GM13977 (cell line): Measurements from ENCODE around the gene PRRC2C.

ENCODE experiments used
- DNase-seq: peaks from one replicate; pipeline ENCODE4 v3.0.0; 2012; ENCODE audit warnings: low spot score
- in situ Hi-C: fragments of 300-500 bp; cut with MboI; formaldehyde crosslinking; loops from one replicate; pipeline ENCODE4 v1.12.0; 2022; ENCODE audit warnings: low sequenced_read_pairs, low pct_unique_long_range_greater_than_20kb, mixed read lengths, inconsistent platforms; ENCODE audit not compliant: unreplicated experiment
- TF ChIP-seq, protein P1 (sequence below): IDR thresholded peaks from 2 replicates; pipeline ENCODE4 v1.5.1; 2012; ENCODE audit warnings: mild to moderate bottlenecking, control low read depth; ENCODE audit not compliant: insufficient read depth; ENCODE audit errors: extremely low read depth, missing control alignments

Gene PRRC2C

DNA sequence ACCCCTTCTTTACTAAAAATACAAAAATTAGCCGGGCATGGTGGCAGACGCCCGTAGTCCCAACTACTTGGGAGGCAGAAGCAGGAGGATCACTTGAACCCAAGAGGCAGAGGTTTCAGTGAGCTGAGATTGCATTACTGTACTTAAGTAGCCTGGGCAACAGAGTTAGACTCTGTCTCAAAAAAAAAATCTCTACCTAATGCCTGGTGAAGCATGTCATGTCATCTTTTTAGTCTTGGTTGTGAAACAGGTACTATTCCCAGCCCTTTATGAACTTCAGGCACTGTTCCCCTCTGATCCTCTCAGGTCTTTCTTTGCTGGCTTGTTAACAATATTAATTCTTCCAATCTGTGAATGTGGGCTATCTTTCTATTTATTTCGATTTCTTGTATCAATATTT is 22.1 kb downstream of the PRRC2C start:
- in situ Hi-C loops: no loop called here
- TF ChIP-seq, protein P1, sequence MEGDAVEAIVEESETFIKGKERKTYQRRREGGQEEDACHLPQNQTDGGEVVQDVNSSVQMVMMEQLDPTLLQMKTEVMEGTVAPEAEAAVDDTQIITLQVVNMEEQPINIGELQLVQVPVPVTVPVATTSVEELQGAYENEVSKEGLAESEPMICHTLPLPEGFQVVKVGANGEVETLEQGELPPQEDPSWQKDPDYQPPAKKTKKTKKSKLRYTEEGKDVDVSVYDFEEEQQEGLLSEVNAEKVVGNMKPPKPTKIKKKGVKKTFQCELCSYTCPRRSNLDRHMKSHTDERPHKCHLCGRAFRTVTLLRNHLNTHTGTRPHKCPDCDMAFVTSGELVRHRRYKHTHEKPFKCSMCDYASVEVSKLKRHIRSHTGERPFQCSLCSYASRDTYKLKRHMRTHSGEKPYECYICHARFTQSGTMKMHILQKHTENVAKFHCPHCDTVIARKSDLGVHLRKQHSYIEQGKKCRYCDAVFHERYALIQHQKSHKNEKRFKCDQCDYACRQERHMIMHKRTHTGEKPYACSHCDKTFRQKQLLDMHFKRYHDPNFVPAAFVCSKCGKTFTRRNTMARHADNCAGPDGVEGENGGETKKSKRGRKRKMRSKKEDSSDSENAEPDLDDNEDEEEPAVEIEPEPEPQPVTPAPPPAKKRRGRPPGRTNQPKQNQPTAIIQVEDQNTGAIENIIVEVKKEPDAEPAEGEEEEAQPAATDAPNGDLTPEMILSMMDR: no peak
- DNase-seq: no peak

DNA sequence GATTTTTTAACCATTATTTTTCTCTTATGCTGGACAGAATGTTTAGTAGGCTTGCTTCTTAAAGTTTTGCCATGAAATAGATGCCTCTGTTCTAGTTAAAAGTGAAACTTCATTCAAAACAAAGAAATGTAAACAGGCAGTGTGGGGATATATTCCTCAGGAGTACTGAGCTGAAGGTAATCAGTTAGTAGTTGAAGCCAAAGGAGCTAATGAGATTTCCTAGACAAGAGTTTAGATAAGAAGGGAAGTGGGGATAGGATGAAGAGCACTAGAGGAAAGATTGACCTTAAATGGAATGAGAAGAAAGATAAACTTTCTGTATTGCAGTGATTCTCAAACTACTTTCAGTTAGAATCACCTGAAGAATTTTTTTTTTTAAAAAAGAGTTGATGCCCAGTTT is 23.9 kb downstream of the PRRC2C start:
- TF ChIP-seq, protein P1: no peak
- in situ Hi-C loops: no loop called here

DNA sequence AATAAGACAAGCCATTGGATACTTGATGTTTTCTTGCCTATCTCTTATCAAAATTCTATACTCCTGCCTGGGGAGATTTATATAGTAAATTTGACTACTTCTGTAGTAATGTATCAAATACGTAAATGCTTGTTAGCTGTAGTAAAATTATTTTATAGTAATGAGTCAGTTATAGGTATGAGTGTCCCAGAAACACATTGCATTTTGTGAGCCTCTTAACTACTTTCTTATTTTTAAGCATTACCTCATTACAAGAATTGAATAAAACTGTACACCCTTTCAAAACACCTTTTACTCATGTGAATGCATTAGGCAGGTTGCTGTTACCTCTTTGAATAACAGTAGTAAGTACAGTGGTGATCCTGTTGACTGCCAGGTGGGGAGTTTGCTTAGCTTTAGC is 28.4 kb downstream of the PRRC2C start:
- no peak for DNase-seq
- TF ChIP-seq, protein P1: no peak
- in situ Hi-C loops: no loop called here

More for the DNA sequence above, 23.9 kb downstream of the PRRC2C start:
- no peak for DNase-seq

DNA sequence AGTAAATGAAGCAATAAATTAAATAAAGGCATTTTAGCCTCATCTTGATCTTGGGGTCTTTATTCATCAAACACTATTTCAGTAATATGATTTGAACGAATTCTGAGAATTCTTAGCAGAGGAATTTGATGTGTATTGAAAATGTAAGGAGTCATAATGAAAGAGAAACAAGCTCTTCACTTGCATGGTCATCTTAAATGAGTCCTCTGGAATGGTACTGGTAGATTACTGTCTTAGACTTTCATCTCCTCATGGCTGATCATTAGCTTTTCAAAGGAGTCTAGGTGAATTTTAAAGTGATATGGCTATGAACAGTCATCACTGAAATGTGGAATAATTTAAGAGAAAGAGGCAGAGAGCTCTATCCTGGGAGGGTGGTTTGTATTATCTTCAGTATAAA is 30.0 kb downstream of the PRRC2C start:
- in situ Hi-C loops: no loop called here
- TF ChIP-seq, protein P1: no peak

DNA sequence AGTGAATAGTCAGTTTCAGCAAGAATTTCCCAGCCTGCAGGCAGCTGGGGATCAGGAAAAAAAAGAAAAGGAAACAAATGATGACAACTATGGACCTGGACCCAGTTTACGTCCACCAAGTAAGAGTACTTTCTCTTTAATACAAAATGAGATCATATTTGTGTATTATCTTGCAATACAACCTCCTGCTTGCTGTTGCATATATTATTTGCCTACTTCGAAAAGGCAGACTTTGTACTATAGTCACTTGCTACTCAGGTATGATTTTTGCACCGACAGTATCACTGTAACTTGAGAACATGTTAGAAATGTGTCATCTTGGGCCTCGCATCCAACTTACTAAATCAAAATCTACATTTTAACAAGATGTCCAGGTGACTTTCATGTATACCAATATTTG is 30.4 kb downstream of the PRRC2C start:
- in situ Hi-C loops: no loop called here
- TF ChIP-seq, protein P1: no peak
- no peak for DNase-seq

More for the DNA sequence above, 30.0 kb downstream of the PRRC2C start:
- no peak for DNase-seq

DNA sequence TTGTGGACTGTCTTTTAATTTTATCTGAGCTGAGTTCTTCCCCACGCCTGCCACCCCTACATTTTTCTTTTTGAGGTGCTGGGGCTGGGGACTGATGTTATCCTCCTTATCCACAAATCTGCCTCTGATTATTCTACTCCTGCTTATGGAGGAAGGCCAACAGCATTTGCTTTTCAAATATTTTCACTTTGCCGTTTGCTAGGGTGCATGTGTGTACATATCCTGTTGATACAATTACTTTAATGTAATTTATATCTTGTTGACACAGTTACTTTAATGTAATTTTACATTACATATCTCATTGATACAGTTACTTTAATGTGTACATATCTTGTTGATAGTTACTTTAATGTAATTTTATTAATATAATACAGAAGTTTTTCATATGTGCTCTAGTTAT is 36.2 kb downstream of the PRRC2C start:
- TF ChIP-seq, protein P1: no peak
- DNase-seq: no peak
- in situ Hi-C loops: no loop called here

DNA sequence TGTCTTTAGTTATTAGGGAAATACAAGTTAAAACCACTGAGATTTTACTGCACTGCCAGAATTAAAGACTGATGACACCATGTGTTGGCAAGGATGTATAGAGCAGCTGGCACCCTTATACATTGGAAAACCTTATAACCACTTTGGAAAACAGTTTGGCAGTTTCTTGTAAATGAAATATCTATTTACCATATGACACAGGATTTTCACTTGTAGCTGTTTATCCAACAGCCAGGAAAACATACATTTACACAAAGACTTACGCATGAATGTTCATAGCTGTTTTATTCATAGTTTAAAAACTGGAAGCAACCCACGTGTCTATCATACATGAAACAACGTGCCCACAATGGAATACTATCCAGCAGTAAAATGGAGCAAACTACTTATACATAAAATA is 45.3 kb downstream of the PRRC2C start:
- TF ChIP-seq, protein P1: no peak
- DNase-seq: no peak
- in situ Hi-C loops: no loop called here
